ENCODE data around the gene SSH3. TPM values are rescaled to one million over a fixed set of nuclear protein-coding genes. Genes with fewer than 3 reads are reported as not detected.

SSH3 gene
- total RNA-seq, 1 donor = 25.0 TPM

- Histone ChIP-seq H4K20me1 (ENCODE audit: insufficient read depth, low read length) (no peaks in the 10 kb centered on the region), H3K36me3 (ENCODE audit: insufficient read depth, low read length) (peaks cover 11% of the 10 kb centered on the region), H3K27me3 (ENCODE audit: insufficient read depth, low read length) (no peaks in the 10 kb centered on the region), H3K4me1 (ENCODE audit: insufficient read depth, low read length) (peaks cover 2% of the 10 kb centered on the region), H2AFZ (ENCODE audit: low read length) (no peak overlapping the region), H3K9me3 (ENCODE audit: low read depth, low read length) (no peaks in the 10 kb centered on the region), H3K79me2 (ENCODE audit: insufficient read depth, low read length) (no peaks in the 10 kb centered on the region), H3K27ac (ENCODE audit: low read depth, low read length) (no peak overlapping the region), H3K4me2 (ENCODE audit: insufficient read depth, low read length) (no peak overlapping the region), H3K4me3 (ENCODE audit: insufficient read depth, low read length) (no peak overlapping the region)
- no peak for DNase-seq (ENCODE audit: insufficient read length, low spot score, missing footprints)
- TF ChIP-seq CTCF (IDR thresholded peaks at IDR 0.05; ENCODE audit: extremely low read depth, low read depth, low read length) = no peak
Measured at GRCh38 chr11:67312187-67313021, 9.1 kb downstream of the SSH3 start.

GRCh38 chr11:67313125-67313890 lies 10.0 kb downstream of the SSH3 start:
- H4K20me1 ChIP-seq (ENCODE audit: insufficient read depth, low read length) = no peaks in the 10 kb centered on the region
- no peak overlapping the region for H3K4me2 ChIP-seq (ENCODE audit: insufficient read depth, low read length)
- no peak for DNase-seq (ENCODE audit: insufficient read length, low spot score, missing footprints)
- no peaks in the 10 kb centered on the region for H3K27me3 ChIP-seq (ENCODE audit: insufficient read depth, low read length)
- H3K79me2 ChIP-seq (ENCODE audit: insufficient read depth, low read length) = no peaks in the 10 kb centered on the region
- H2AFZ ChIP-seq (ENCODE audit: low read length) = no peak overlapping the region
- no peak overlapping the region for H3K27ac ChIP-seq (ENCODE audit: low read depth, low read length)
- TF ChIP-seq CTCF (IDR thresholded peaks at IDR 0.05; ENCODE audit: extremely low read depth, low read depth, low read length) = no peak
- no peak overlapping the region for H3K4me3 ChIP-seq (ENCODE audit: insufficient read depth, low read length)
- peaks cover 11% of the 10 kb centered on the region for H3K36me3 ChIP-seq (ENCODE audit: insufficient read depth, low read length)
- H3K9me3 ChIP-seq (ENCODE audit: low read depth, low read length) = no peaks in the 10 kb centered on the region
- peaks cover 4% of the 10 kb centered on the region for H3K4me1 ChIP-seq (ENCODE audit: insufficient read depth, low read length)

- Histone ChIP-seq H3K36me3 (ENCODE audit: insufficient read depth, low read length) (peaks cover 10% of the 10 kb centered on the region), H4K20me1 (ENCODE audit: insufficient read depth, low read length) (no peaks in the 10 kb centered on the region), H3K27ac (ENCODE audit: low read depth, low read length) (no peak overlapping the region), H2AFZ (ENCODE audit: low read length) (no peak overlapping the region), H3K4me1 (ENCODE audit: insufficient read depth, low read length) (peaks cover 7% of the 10 kb centered on the region), H3K9me3 (ENCODE audit: low read depth, low read length) (no peaks in the 10 kb centered on the region), H3K27me3 (ENCODE audit: insufficient read depth, low read length) (no peaks in the 10 kb centered on the region), H3K79me2 (ENCODE audit: insufficient read depth, low read length) (no peaks in the 10 kb centered on the region), H3K4me2 (ENCODE audit: insufficient read depth, low read length) (no peak overlapping the region), H3K4me3 (ENCODE audit: insufficient read depth, low read length) (no peak overlapping the region)
- TF ChIP-seq CTCF (IDR thresholded peaks at IDR 0.05; ENCODE audit: extremely low read depth, low read depth, low read length) = no peak
- DNase-seq (ENCODE audit: insufficient read length, low spot score, missing footprints) = peak; percentile 60
Measured at GRCh38 chr11:67314218-67314617, 10.9 kb downstream of the SSH3 start.

- Histone ChIP-seq H3K4me3 (ENCODE audit: insufficient read depth, low read length) (no peak overlapping the region), H3K27me3 (ENCODE audit: insufficient read depth, low read length) (no peaks in the 10 kb centered on the region), H3K27ac (ENCODE audit: low read depth, low read length) (no peak overlapping the region), H4K20me1 (ENCODE audit: insufficient read depth, low read length) (no peaks in the 10 kb centered on the region), H3K79me2 (ENCODE audit: insufficient read depth, low read length) (no peaks in the 10 kb centered on the region), H2AFZ (ENCODE audit: low read length) (no peak overlapping the region), H3K9me3 (ENCODE audit: low read depth, low read length) (no peaks in the 10 kb centered on the region), H3K36me3 (ENCODE audit: insufficient read depth, low read length) (peaks cover 4% of the 10 kb centered on the region), H3K4me2 (ENCODE audit: insufficient read depth, low read length) (no peak overlapping the region), H3K4me1 (ENCODE audit: insufficient read depth, low read length) (peaks cover 7% of the 10 kb centered on the region)
- DNase-seq (ENCODE audit: insufficient read length, low spot score, missing footprints) = peak; percentile 68
- TF ChIP-seq CTCF (IDR thresholded peaks at IDR 0.05; ENCODE audit: extremely low read depth, low read depth, low read length) = no peak
Measured at GRCh38 chr11:67315325-67315909, 12.1 kb downstream of the SSH3 start.
